NOMO-1 (cell line): Measurements from ENCODE around the gene ABCB9.

Source experiments
- DNase-seq, 2 experiments: peaks; one replicate each; lab custom pipeline; 2025; ENCODE audit not compliant: unreplicated experiment in 2 of 2; lab: John Stamatoyannopoulos, UW

ABCB9 gene

GRCh38 chr12:122884091-122884826, 82.0 kb downstream of the ABCB9 start:
- DNase-seq, result no peak

DNA sequence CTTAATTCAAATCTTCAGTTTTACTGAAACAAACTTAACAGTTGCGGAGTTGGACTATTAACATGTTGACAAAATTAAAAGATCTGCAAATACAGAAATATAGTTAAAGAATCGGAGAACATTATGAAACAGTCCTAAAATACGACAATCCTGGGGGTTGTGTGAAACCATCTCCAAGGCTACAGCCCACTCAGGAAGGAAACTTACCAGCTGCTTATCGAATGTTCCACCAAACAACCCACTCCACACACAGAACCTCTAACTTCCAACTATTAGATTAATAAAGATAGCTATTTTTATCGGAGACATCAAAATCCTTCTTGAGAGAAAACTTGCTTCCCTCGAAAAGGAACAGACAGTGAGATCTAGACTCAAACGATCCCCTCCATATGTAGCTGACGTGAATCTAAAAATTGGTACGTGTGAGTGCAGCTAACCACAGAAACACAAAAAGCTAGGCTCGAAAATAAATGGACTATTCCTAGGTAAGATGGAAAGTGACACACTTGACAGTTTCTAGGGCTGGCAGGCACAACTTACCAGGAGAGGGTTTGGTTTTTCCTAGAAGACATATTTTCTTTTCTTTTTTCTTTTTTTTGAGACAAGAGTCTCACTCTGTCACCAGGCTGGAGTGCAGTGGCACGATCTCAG, 83.2 kb downstream of the ABCB9 start:
- no peak for DNase-seq

- DNase-seq, result no peak
Observed at GRCh38 chr12:122880668-122881067, 85.6 kb downstream of the ABCB9 start.

DNA sequence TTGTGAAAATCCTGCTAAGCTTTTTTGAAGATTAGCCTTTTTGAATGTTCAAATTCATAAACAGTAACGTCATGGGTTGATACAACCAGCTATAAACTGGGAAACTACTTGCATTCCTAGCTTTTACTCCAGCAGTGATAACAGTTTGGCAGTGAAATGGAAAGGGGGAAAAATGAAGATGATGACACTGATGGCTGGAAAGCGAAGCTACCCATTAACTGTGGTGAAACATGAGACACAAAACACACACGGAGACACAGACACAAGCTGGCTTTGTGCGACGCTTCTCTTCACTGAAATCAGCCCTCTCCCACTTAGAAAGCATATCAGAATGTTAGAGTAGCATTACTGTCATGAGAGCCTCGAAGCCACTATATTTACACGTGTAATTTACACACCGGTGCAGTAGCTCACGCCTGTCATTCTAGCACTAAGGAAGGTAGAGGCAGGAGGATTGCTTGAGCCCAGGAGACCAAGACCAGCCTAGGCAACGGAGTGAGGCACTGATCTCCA, 86.1 kb downstream of the ABCB9 start:
- no peak for DNase-seq
